ENCODE measurements around the gene MBD4.
"Not testable (repeated sequence)": the region's sequence is repeated elsewhere in the genome, so short reads cannot be mapped to it uniquely, and the experiment has no call there.

Gene MBD4

GRCh38 chr3:129415830-129416229, 23.9 kb downstream of the MBD4 start:
- TF ChIP-seq CTCF (IDR thresholded peaks at IDR 0.05; ENCODE audit: extremely low read depth, missing control alignments) = no peak
- no peak for DNase-seq (ENCODE audit: low spot score)

GRCh38 chr3:129415378-129415777, 24.4 kb downstream of the MBD4 start:
- no peak for TF ChIP-seq CTCF (IDR thresholded peaks at IDR 0.05; ENCODE audit: extremely low read depth, missing control alignments)
- no peak for DNase-seq (ENCODE audit: low spot score)

DNA sequence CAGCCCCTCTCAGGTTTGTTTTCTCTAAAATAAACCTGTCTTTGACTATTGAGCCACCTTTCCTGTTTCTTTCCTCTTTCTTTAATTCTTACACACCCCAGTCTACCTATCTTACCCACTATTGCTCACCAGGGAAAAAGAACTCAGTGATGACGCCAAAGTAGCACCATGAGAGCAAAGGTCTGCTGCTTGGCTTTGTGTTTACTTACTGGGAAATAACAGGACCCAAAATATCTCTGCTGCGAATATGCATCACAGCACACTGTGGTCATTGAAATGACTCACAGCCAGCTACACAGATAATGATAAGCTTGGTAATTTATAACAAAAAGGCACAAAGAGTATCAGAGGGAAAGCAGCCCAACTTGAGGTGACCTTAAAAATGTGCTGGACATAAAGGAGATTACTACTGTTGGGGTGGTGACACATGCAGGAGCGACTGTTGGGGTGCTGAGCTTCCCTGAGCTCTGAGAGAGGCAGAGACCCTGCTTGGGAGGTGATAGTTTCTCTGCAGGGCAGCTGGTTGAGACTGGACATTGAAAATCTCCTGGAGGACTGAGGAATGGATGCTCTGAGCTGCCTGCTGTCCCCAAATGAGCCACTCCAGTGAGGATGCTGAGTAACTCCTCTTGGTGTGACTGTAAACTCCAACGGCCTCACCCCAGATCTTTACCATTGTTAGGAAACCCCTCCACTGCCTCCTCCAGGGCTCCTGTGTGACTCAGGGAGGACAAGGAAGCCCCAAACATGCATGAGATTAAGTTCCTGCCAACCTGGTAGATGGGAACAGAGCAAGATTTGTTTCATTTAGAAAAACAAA, 25.9 kb downstream of the MBD4 start:
- peak; percentile 62 for DNase-seq (ENCODE audit: low spot score)
- TF ChIP-seq CTCF (IDR thresholded peaks at IDR 0.05; ENCODE audit: extremely low read depth, missing control alignments) = no peak

DNA sequence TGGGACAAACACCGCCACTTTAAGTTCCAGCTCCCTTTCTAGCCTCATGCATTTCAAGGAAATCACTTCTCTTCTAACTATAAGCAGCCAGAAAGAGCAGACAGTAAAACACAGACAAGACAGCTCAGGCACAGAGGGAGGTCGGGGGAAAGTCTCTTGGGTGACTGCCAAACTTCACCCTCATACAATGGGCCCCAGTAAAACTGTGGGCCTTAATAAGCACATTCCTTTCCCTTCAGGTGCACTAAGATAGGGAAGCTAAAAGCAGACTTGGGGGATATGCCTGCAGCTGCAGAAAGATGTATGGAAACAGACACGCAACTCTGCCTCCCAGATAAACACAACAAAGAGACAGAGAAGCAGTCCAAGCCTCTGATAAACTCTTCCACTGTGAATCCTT, 26.5 kb downstream of the MBD4 start:
- not testable (repeated sequence) for DNase-seq (ENCODE audit: low spot score)

GRCh38 chr3:129412542-129413198, 27.1 kb downstream of the MBD4 start:
- DNase-seq (ENCODE audit: low spot score) = no peak
- no peak for TF ChIP-seq CTCF (IDR thresholded peaks at IDR 0.05; ENCODE audit: extremely low read depth, missing control alignments)

GRCh38 chr3:129410971-129411370, 28.8 kb downstream of the MBD4 start:
- DNase-seq (ENCODE audit: low spot score) = no peak
- no peak for TF ChIP-seq CTCF (IDR thresholded peaks at IDR 0.05; ENCODE audit: extremely low read depth, missing control alignments)

DNA sequence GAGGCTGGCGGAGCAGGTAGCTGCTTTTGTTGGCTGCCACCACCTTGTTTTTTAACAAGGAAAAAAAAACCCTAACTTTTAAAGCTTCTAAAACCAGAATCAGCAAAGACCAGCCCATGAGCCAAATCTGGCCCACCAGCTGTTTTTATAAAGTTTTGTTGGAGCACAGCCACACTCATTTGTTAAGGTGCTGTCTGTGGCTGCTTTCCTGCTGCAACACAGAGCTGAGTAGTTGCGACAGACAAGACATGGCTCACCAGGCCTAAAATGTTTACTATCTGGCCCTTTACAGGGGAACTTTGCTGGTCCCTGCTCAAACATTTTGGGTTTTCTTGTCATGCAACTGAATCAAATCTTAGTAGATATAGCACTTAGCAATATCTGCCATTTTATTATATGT, 30.2 kb downstream of the MBD4 start:
- no peak for DNase-seq (ENCODE audit: low spot score)
- no peak for TF ChIP-seq CTCF (IDR thresholded peaks at IDR 0.05; ENCODE audit: extremely low read depth, missing control alignments)

Measured in GM20000 (cell line).